B cell (primary cell): ENCODE results near the gene HEPACAM.

Experiments used
- CTCF ChIP-seq: fragments of 200-600 bp; IDR thresholded peaks from one replicate; pipeline ENCODE4 v1.8.0; 2022; ENCODE audit warnings: antibody characterized with exemption, mild to moderate bottlenecking
- EZH2 ChIP-seq: IDR thresholded peaks from 2 replicates; pipeline ENCODE4 v1.6.1; 2012; ENCODE audit warnings: borderline replicate concordance, low read depth, mild to moderate bottlenecking, moderate library complexity, low read length; ENCODE audit not compliant: insufficient read depth, poor library complexity, severe bottlenecking

- no peak for TF ChIP-seq CTCF
- TF ChIP-seq EZH2 = no peak
Observed at GRCh38 chr11:124946735-124947141, 10.9 kb upstream of the HEPACAM start.
